HEK293 (cell line): ENCODE data around the gene PTPRK.

Source experiments
- CTCF ChIP-seq: fragments of 450-650 bp; formaldehyde crosslinking; IDR thresholded peaks from 2 replicates; pipeline ENCODE4 v1.5.1; 2016; ENCODE audit warnings: missing biosample characterization, missing genetic modification characterization
- HIC1 ChIP-seq: fragments of 450-650 bp; formaldehyde crosslinking; IDR thresholded peaks from 2 replicates; pipeline ENCODE4 v1.5.1; 2016; ENCODE audit warnings: missing biosample characterization, missing genetic modification characterization
- MYNN ChIP-seq: fragments of 450-650 bp; formaldehyde crosslinking; IDR thresholded peaks from 2 replicates; pipeline ENCODE4 v1.5.1; 2016; ENCODE audit warnings: missing biosample characterization, missing genetic modification characterization, borderline replicate concordance
- TRIM28 ChIP-seq: IDR thresholded peaks from 2 replicates; pipeline ENCODE4 v1.6.1; 2011; ENCODE audit warnings: low read length, control low read depth, borderline replicate concordance
- ZBTB20 ChIP-seq: fragments of 450-650 bp; formaldehyde crosslinking; IDR thresholded peaks from 2 replicates; pipeline ENCODE4 v1.5.1; 2016; ENCODE audit warnings: missing biosample characterization, missing genetic modification characterization
- ZBTB8A ChIP-seq: fragments of 450-650 bp; formaldehyde crosslinking; IDR thresholded peaks from 2 replicates; pipeline ENCODE4 v1.5.1; 2016; ENCODE audit warnings: missing biosample characterization, missing genetic modification characterization
- ZFP41 ChIP-seq: fragments of 450-650 bp; formaldehyde crosslinking; IDR thresholded peaks from 2 replicates; pipeline ENCODE4 v1.5.1; 2016; ENCODE audit warnings: missing biosample characterization, missing genetic modification characterization, borderline replicate concordance
- ZNF112 ChIP-seq: fragments of 450-650 bp; formaldehyde crosslinking; IDR thresholded peaks from 2 replicates; pipeline ENCODE4 v1.5.0; 2017; ENCODE audit warnings: missing biosample characterization, missing genetic modification characterization
- ZNF16 ChIP-seq: fragments of 450-650 bp; formaldehyde crosslinking; IDR thresholded peaks from 2 replicates; pipeline ENCODE4 v1.5.1; 2016; ENCODE audit warnings: low read depth, missing biosample characterization, missing genetic modification characterization
- ZNF677 ChIP-seq: fragments of 450-650 bp; IDR thresholded peaks from 2 replicates; pipeline ENCODE4 v1.5.0; 2018; ENCODE audit warnings: missing biosample characterization, mild to moderate bottlenecking, missing genetic modification characterization, moderate library complexity
- ZSCAN16 ChIP-seq: fragments of 450-650 bp; formaldehyde crosslinking; IDR thresholded peaks from 2 replicates; pipeline ENCODE4 v1.5.1; 2016; ENCODE audit warnings: missing biosample characterization, missing genetic modification characterization
- ZSCAN30 ChIP-seq: fragments of 450-650 bp; IDR thresholded peaks from 2 replicates; pipeline ENCODE4 v1.5.1; 2018; ENCODE audit warnings: missing biosample characterization, mild to moderate bottlenecking, missing genetic modification characterization, moderate library complexity

- TF ChIP-seq CTCF (tag by site-specific recombination) (no peak), ZBTB8A (tag by site-specific recombination) (no peak), MYNN (tag by site-specific recombination) (no peak), ZFP41 (no peak), TRIM28 (no peak), HIC1 (tag by site-specific recombination) (no peak), ZSCAN30 (tag by site-specific recombination) (no peak), ZNF16 (tag by site-specific recombination) (no peak), ZBTB20 (tag by site-specific recombination) (no peak), ZSCAN16 (tag by site-specific recombination) (no peak), ZNF112 (tag by site-specific recombination) (no peak), ZNF677 (tag by site-specific recombination) (no peak)
Observed at GRCh38 chr6:128394167-128394566, 126.2 kb downstream of the PTPRK start.
